Measurements from ENCODE around the gene POLR3B. TPM values are rescaled to one million over a fixed set of nuclear protein-coding genes. Genes with fewer than 3 reads are reported as not detected.

The POLR3B gene
- total RNA-seq, 1 donor: 11.9 TPM

DNA sequence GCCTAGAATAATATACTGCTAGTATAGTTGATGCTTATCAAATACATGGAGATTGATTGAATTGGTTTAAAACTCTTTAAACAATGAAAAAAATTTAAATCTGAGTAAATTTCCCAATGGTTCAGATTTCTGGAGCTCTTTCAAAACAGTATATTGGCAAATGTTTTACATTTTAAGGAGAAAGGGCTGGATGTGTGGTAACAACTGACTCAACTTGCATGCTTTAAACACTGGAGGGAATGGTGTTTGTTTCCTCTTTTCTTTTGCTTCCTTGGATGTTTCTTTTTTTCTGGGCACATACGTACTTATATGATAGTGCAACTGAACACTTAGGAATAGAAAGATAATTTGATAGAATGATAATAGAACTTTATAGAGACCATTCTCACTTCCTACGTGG, 151.4 kb downstream of the POLR3B start:
- no peaks in the 10 kb centered on the region for H4K20me1 ChIP-seq (ENCODE audit: insufficient read depth, low read length)
- peaks cover 15% of the 10 kb centered on the region for H3K36me3 ChIP-seq (ENCODE audit: insufficient read depth, low read length)
- H3K4me3 ChIP-seq (ENCODE audit: insufficient read depth, low read length): no peak overlapping the region
- no peak for DNase-seq (ENCODE audit: insufficient read length, low spot score, missing footprints)
- TF ChIP-seq CTCF (IDR thresholded peaks at IDR 0.05; ENCODE audit: extremely low read depth, low read depth, low read length): no peak
- no peak overlapping the region for H3K4me2 ChIP-seq (ENCODE audit: insufficient read depth, low read length)
- no peak overlapping the region for H3K27ac ChIP-seq (ENCODE audit: low read depth, low read length)
- no peaks in the 10 kb centered on the region for H3K9me3 ChIP-seq (ENCODE audit: low read depth, low read length)
- H3K27me3 ChIP-seq (ENCODE audit: insufficient read depth, low read length): no peaks in the 10 kb centered on the region
- H3K79me2 ChIP-seq (ENCODE audit: insufficient read depth, low read length): no peaks in the 10 kb centered on the region
- no peaks in the 10 kb centered on the region for H3K4me1 ChIP-seq (ENCODE audit: insufficient read depth, low read length)
- H2AFZ ChIP-seq (ENCODE audit: low read length): no peak overlapping the region

GRCh38 chr12:106511365-106511764, 153.8 kb downstream of the POLR3B start:
- Histone ChIP-seq H3K4me2 (ENCODE audit: insufficient read depth, low read length) (no peak overlapping the region), H3K27me3 (ENCODE audit: insufficient read depth, low read length) (no peaks in the 10 kb centered on the region), H3K4me1 (ENCODE audit: insufficient read depth, low read length) (no peaks in the 10 kb centered on the region), H3K27ac (ENCODE audit: low read depth, low read length) (no peak overlapping the region), H2AFZ (ENCODE audit: low read length) (no peak overlapping the region), H3K9me3 (ENCODE audit: low read depth, low read length) (no peaks in the 10 kb centered on the region), H3K4me3 (ENCODE audit: insufficient read depth, low read length) (no peak overlapping the region), H4K20me1 (ENCODE audit: insufficient read depth, low read length) (no peaks in the 10 kb centered on the region), H3K79me2 (ENCODE audit: insufficient read depth, low read length) (no peaks in the 10 kb centered on the region), H3K36me3 (ENCODE audit: insufficient read depth, low read length) (peaks cover 13% of the 10 kb centered on the region)
- no peak for TF ChIP-seq CTCF (IDR thresholded peaks at IDR 0.05; ENCODE audit: extremely low read depth, low read depth, low read length)
- DNase-seq (ENCODE audit: insufficient read length, low spot score, missing footprints): no peak

DNA sequence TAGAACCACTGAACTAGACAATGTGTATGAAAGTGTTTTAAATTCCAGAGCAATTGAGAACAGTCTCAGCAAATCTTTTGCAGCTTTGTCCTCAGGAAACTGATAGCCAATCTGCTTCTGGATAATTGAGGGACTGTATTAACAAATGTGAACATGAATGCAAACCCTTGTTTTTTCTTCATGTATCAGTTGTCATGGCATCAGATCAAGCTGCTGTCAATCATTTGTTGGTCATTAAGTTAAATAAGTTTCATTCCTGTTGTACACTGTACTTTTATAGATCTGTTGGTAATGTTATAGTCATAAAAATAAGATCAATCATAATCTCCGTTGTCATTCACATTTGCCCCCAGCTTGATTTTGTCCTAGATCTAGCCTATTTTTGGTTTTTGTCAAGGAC, 159.8 kb downstream of the POLR3B start:
- H3K27me3 ChIP-seq (ENCODE audit: insufficient read depth, low read length): no peaks in the 10 kb centered on the region
- H3K9me3 ChIP-seq (ENCODE audit: low read depth, low read length): no peaks in the 10 kb centered on the region
- H3K36me3 ChIP-seq (ENCODE audit: insufficient read depth, low read length): no peaks in the 10 kb centered on the region
- H3K4me1 ChIP-seq (ENCODE audit: insufficient read depth, low read length): no peaks in the 10 kb centered on the region
- no peak overlapping the region for H3K4me3 ChIP-seq (ENCODE audit: insufficient read depth, low read length)
- H2AFZ ChIP-seq (ENCODE audit: low read length): no peak overlapping the region
- no peak for TF ChIP-seq CTCF (IDR thresholded peaks at IDR 0.05; ENCODE audit: extremely low read depth, low read depth, low read length)
- no peak for DNase-seq (ENCODE audit: insufficient read length, low spot score, missing footprints)
- no peaks in the 10 kb centered on the region for H4K20me1 ChIP-seq (ENCODE audit: insufficient read depth, low read length)
- no peak overlapping the region for H3K27ac ChIP-seq (ENCODE audit: low read depth, low read length)
- H3K4me2 ChIP-seq (ENCODE audit: insufficient read depth, low read length): no peak overlapping the region
- H3K79me2 ChIP-seq (ENCODE audit: insufficient read depth, low read length): no peaks in the 10 kb centered on the region

GRCh38 chr12:106519607-106520021, 162.1 kb downstream of the POLR3B start:
- Histone ChIP-seq H3K4me1 (ENCODE audit: insufficient read depth, low read length) (no peaks in the 10 kb centered on the region), H3K79me2 (ENCODE audit: insufficient read depth, low read length) (no peaks in the 10 kb centered on the region), H3K4me3 (ENCODE audit: insufficient read depth, low read length) (no peak overlapping the region), H3K4me2 (ENCODE audit: insufficient read depth, low read length) (no peak overlapping the region), H4K20me1 (ENCODE audit: insufficient read depth, low read length) (no peaks in the 10 kb centered on the region), H3K27ac (ENCODE audit: low read depth, low read length) (no peak overlapping the region), H3K9me3 (ENCODE audit: low read depth, low read length) (no peaks in the 10 kb centered on the region), H2AFZ (ENCODE audit: low read length) (no peak overlapping the region), H3K36me3 (ENCODE audit: insufficient read depth, low read length) (no peaks in the 10 kb centered on the region), H3K27me3 (ENCODE audit: insufficient read depth, low read length) (no peaks in the 10 kb centered on the region)
- DNase-seq (ENCODE audit: insufficient read length, low spot score, missing footprints): no peak
- TF ChIP-seq CTCF (IDR thresholded peaks at IDR 0.05; ENCODE audit: extremely low read depth, low read depth, low read length): no peak
